Measurements from ENCODE around the gene TRA2A.
"Not testable (repeated sequence)": the region's sequence is repeated elsewhere in the genome, so short reads cannot be mapped to it uniquely, and the experiment has no call there.

TRA2A gene

GRCh38 chr7:23514755-23515154 lies 17.0 kb downstream of the TRA2A start:
- no peaks in the 10 kb centered on the region for H3K9me2 ChIP-seq (replicated peaks; ENCODE audit: low read depth, low read length)
- peaks cover 52% of the 10 kb centered on the region for H4K20me1 ChIP-seq (ENCODE audit: insufficient read depth, low read length, poor library complexity, severe bottlenecking)
- no peaks in the 10 kb centered on the region for H3K9me3 ChIP-seq (ENCODE audit: insufficient read depth, low read depth, low read length)
- H3K4me2 ChIP-seq (ENCODE audit: low read depth, low read length, poor library complexity, severe bottlenecking): no peak overlapping the region
- no peaks in the 10 kb centered on the region for H3K27me3 ChIP-seq (ENCODE audit: insufficient read depth, low read length, poor library complexity, severe bottlenecking)
- H3K9ac ChIP-seq (ENCODE audit: low read depth, low read length, poor library complexity, severe bottlenecking): no peak overlapping the region
- peaks cover 58% of the 10 kb centered on the region for H3K79me2 ChIP-seq (ENCODE audit: insufficient read depth, low read length)
- no peaks in the 10 kb centered on the region for H3F3A ChIP-seq (ENCODE audit: low read depth)
- no peaks in the 10 kb centered on the region for H3K4me1 ChIP-seq (ENCODE audit: insufficient read depth, low read length, poor library complexity, severe bottlenecking)
- H3K4me3 ChIP-seq (ENCODE audit: low read length, poor library complexity, severe bottlenecking): no peak overlapping the region
- H2AFZ ChIP-seq (ENCODE audit: low read length): no peak overlapping the region
- TF ChIP-seq CTCF (conservative IDR thresholded peaks at IDR 0.05; ENCODE audit: low read length) (no peak), EZH2phosphoT487 (IDR thresholded peaks at IDR 0.05; ENCODE audit: borderline replicate concordance) (no peak)
- peaks cover 96% of the 10 kb centered on the region for H3K36me3 ChIP-seq (ENCODE audit: insufficient read depth, low read length)

- H3K4me1 ChIP-seq (ENCODE audit: insufficient read depth, low read length, poor library complexity, severe bottlenecking); H3K4me3 ChIP-seq (ENCODE audit: low read length, poor library complexity, severe bottlenecking); H3K9me2 ChIP-seq (replicated peaks; ENCODE audit: low read depth, low read length); H3F3A ChIP-seq (ENCODE audit: low read depth); H2AFZ ChIP-seq (ENCODE audit: low read length); H3K9ac ChIP-seq (ENCODE audit: low read depth, low read length, poor library complexity, severe bottlenecking); H3K27me3 ChIP-seq (ENCODE audit: insufficient read depth, low read length, poor library complexity, severe bottlenecking); H3K9me3 ChIP-seq (ENCODE audit: insufficient read depth, low read depth, low read length); H3K4me2 ChIP-seq (ENCODE audit: low read depth, low read length, poor library complexity, severe bottlenecking): not testable (repeated sequence)
- Histone ChIP-seq H3K79me2 (ENCODE audit: insufficient read depth, low read length) (peaks cover 58% of the 10 kb centered on the region), H3K36me3 (ENCODE audit: insufficient read depth, low read length) (peaks cover 96% of the 10 kb centered on the region), H4K20me1 (ENCODE audit: insufficient read depth, low read length, poor library complexity, severe bottlenecking) (peaks cover 52% of the 10 kb centered on the region)
Observed at GRCh38 chr7:23513746-23514145, 18.0 kb downstream of the TRA2A start.

- Histone ChIP-seq H3K4me1 (ENCODE audit: insufficient read depth, low read length, poor library complexity, severe bottlenecking) (no peaks in the 10 kb centered on the region), H3K9me2 (replicated peaks; ENCODE audit: low read depth, low read length) (no peaks in the 10 kb centered on the region), H3K79me2 (ENCODE audit: insufficient read depth, low read length) (no peaks in the 10 kb centered on the region), H3K36me3 (ENCODE audit: insufficient read depth, low read length) (no peaks in the 10 kb centered on the region; the same call in 1 of the 2 replicates), H3K9me3 (ENCODE audit: insufficient read depth, low read depth, low read length) (no peaks in the 10 kb centered on the region), H3K9ac (ENCODE audit: low read depth, low read length, poor library complexity, severe bottlenecking) (no peak overlapping the region), H3K27me3 (ENCODE audit: insufficient read depth, low read length, poor library complexity, severe bottlenecking) (no peaks in the 10 kb centered on the region), H4K20me1 (ENCODE audit: insufficient read depth, low read length, poor library complexity, severe bottlenecking) (no peaks in the 10 kb centered on the region), H2AFZ (ENCODE audit: low read length) (no peak overlapping the region), H3K4me2 (ENCODE audit: low read depth, low read length, poor library complexity, severe bottlenecking) (no peak overlapping the region), H3K4me3 (ENCODE audit: low read length, poor library complexity, severe bottlenecking) (no peak overlapping the region), H3F3A (ENCODE audit: low read depth) (no peaks in the 10 kb centered on the region)
- no peak for TF ChIP-seq CTCF (conservative IDR thresholded peaks at IDR 0.05; ENCODE audit: low read length)
- TF ChIP-seq EZH2phosphoT487 (IDR thresholded peaks at IDR 0.05; ENCODE audit: borderline replicate concordance): no peak
Observed at GRCh38 chr7:23494009-23494408, 37.8 kb downstream of the TRA2A start.

GRCh38 chr7:23491502-23491901 lies 40.3 kb downstream of the TRA2A start:
- Histone ChIP-seq H3K4me1 (ENCODE audit: insufficient read depth, low read length, poor library complexity, severe bottlenecking) (no peaks in the 10 kb centered on the region), H3K27me3 (ENCODE audit: insufficient read depth, low read length, poor library complexity, severe bottlenecking) (no peaks in the 10 kb centered on the region), H2AFZ (ENCODE audit: low read length) (no peak overlapping the region), H3K4me2 (ENCODE audit: low read depth, low read length, poor library complexity, severe bottlenecking) (no peak overlapping the region), H3K4me3 (ENCODE audit: low read length, poor library complexity, severe bottlenecking) (no peak overlapping the region), H3K79me2 (ENCODE audit: insufficient read depth, low read length) (no peaks in the 10 kb centered on the region), H4K20me1 (ENCODE audit: insufficient read depth, low read length, poor library complexity, severe bottlenecking) (no peaks in the 10 kb centered on the region), H3K9me3 (ENCODE audit: insufficient read depth, low read depth, low read length) (no peaks in the 10 kb centered on the region), H3K9ac (ENCODE audit: low read depth, low read length, poor library complexity, severe bottlenecking) (no peak overlapping the region), H3K9me2 (replicated peaks; ENCODE audit: low read depth, low read length) (no peaks in the 10 kb centered on the region), H3F3A (ENCODE audit: low read depth) (no peaks in the 10 kb centered on the region), H3K36me3 (ENCODE audit: insufficient read depth, low read length) (no peaks in the 10 kb centered on the region)
- TF ChIP-seq EZH2phosphoT487 (IDR thresholded peaks at IDR 0.05; ENCODE audit: borderline replicate concordance) (no peak), CTCF (conservative IDR thresholded peaks at IDR 0.05; ENCODE audit: low read length) (no peak)
